Neural cell (in vitro differentiated cells): ENCODE results near the gene CAMKMT. TPM values are rescaled to one million over a fixed set of nuclear protein-coding genes. Genes with fewer than 3 reads are reported as not detected.

ENCODE experiments used
- H2AFZ ChIP-seq: fragments of 200-600, 300-800 bp; sonication (generic), shearing (Covaris generic); 2 replicates; pipeline ENCODE4 v1.6.0; 2014; ENCODE audit warnings: low read depth, mild to moderate bottlenecking, antibody characterized with exemption, low read length, moderate library complexity
- H3F3A ChIP-seq: fragments of 200-600 bp; shearing (Covaris generic); 2 replicates; pipeline ENCODE4 v1.6.1; 2016; ENCODE audit warnings: mild to moderate bottlenecking, moderate library complexity, mixed read lengths, antibody characterized with exemption, low read length; ENCODE audit not compliant: insufficient read depth, poor library complexity, severe bottlenecking
- H3K27ac ChIP-seq: fragments of 200-600, 300-800 bp; sonication (generic), shearing (Covaris generic); 2 replicates; pipeline ENCODE4 v1.5.1; 2014; ENCODE audit warnings: mild to moderate bottlenecking, low read length, moderate library complexity
- H3K27me3 ChIP-seq: fragments of 300-800, 200-600 bp; sonication (generic), shearing (Covaris generic); 2 replicates; pipeline ENCODE4 v1.6.0; 2014; ENCODE audit warnings: mild to moderate bottlenecking, low read depth, low read length, moderate library complexity; ENCODE audit not compliant: insufficient read depth
- H3K36me3 ChIP-seq: fragments of 300-800, 200-600 bp; sonication (generic), shearing (Covaris generic); 2 replicates; pipeline ENCODE4 v1.5.1; 2014; ENCODE audit warnings: mild to moderate bottlenecking, antibody characterized with exemption, low read length, moderate library complexity; ENCODE audit not compliant: insufficient read depth
- H3K4me2 ChIP-seq: fragments of 300-800, 200-600 bp; sonication (generic), shearing (Covaris generic); 2 replicates; pipeline ENCODE4 v1.6.0; 2014; ENCODE audit warnings: mild to moderate bottlenecking, low read length
- H3K4me3 ChIP-seq: fragments of 300-800, 200-600 bp; sonication (generic), shearing (Covaris generic); 2 replicates; pipeline ENCODE4 v1.5.1; 2014; ENCODE audit warnings: mild to moderate bottlenecking, low read length, moderate library complexity
- H3K79me2 ChIP-seq: fragments of 200-600 bp; shearing (Covaris generic); replicated peaks from 2 replicates; pipeline ENCODE4 v1.6.0; 2014; ENCODE audit warnings: mild to moderate bottlenecking, low read length, moderate library complexity; ENCODE audit not compliant: insufficient read depth
- H3K9ac ChIP-seq: fragments of 300-800, 200-600 bp; sonication (generic), shearing (Covaris generic); 2 replicates; pipeline ENCODE4 v1.6.1; 2016; ENCODE audit warnings: mild to moderate bottlenecking, low read length, mixed read lengths
- H3K9me2 ChIP-seq: fragments of 200-600 bp; shearing (Covaris generic); 2 replicates; pipeline ENCODE4 v1.6.1; 2016; ENCODE audit warnings: mild to moderate bottlenecking, low read length, mixed read lengths; ENCODE audit not compliant: insufficient read depth
- H3K9me3 ChIP-seq: fragments of 200-600, 300-800 bp; sonication (generic), shearing (Covaris generic); 2 replicates; pipeline ENCODE4 v1.6.1; 2016; ENCODE audit warnings: mild to moderate bottlenecking, mixed run types, low read length, moderate library complexity, mixed read lengths
- H4K20me1 ChIP-seq: fragments of 200-600 bp; shearing (Covaris generic); 2 replicates; pipeline ENCODE4 v1.6.1; 2016; ENCODE audit warnings: mild to moderate bottlenecking, mixed run types; ENCODE audit not compliant: insufficient read depth
- CTCF ChIP-seq: fragments of 450-650 bp; IDR thresholded peaks from 2 replicates; pipeline ENCODE4 v1.5.1; 2014; ENCODE audit warnings: antibody characterized with exemption, mild to moderate bottlenecking, moderate library complexity; ENCODE audit not compliant: poor library complexity, severe bottlenecking
- EP300 ChIP-seq: fragments of 450-650 bp; conservative IDR thresholded peaks from 2 replicates; pipeline ENCODE4 v1.6.1; 2014; ENCODE audit warnings: antibody characterized with exemption, mild to moderate bottlenecking, moderate library complexity; ENCODE audit not compliant: poor library complexity, severe bottlenecking
- EZH2 ChIP-seq: fragments of 200-600, 300-800 bp; shearing (Covaris generic), sonication (generic); IDR thresholded peaks from 2 replicates; pipeline ENCODE4 v1.6.1; 2014; ENCODE audit warnings: antibody characterized with exemption, low read length, borderline replicate concordance, mild to moderate bottlenecking; ENCODE audit not compliant: insufficient read depth, poor library complexity, severe bottlenecking
- MXI1 ChIP-seq: fragments of 450-650 bp; conservative IDR thresholded peaks from 2 replicates; pipeline ENCODE4 v1.6.1; 2014; ENCODE audit warnings: antibody characterized with exemption, mild to moderate bottlenecking; ENCODE audit not compliant: poor library complexity, severe bottlenecking
- POLR2AphosphoS5 ChIP-seq: IDR thresholded peaks from 2 replicates; pipeline ENCODE4 v1.6.1; 2012
- RAD21 ChIP-seq: fragments of 450-650 bp; conservative IDR thresholded peaks from 2 replicates; pipeline ENCODE4 v1.6.1; 2014; ENCODE audit warnings: antibody characterized with exemption, mild to moderate bottlenecking, moderate library complexity
- REST ChIP-seq: IDR thresholded peaks from 2 replicates; pipeline ENCODE4 v1.6.1; 2012; ENCODE audit warnings: borderline replicate concordance
- SMC3 ChIP-seq: fragments of 450-650 bp; conservative IDR thresholded peaks from 2 replicates; pipeline ENCODE4 v1.6.1; 2014; ENCODE audit warnings: antibody characterized with exemption, mild to moderate bottlenecking, moderate library complexity; ENCODE audit not compliant: poor library complexity
- TAF1 ChIP-seq: IDR thresholded peaks from 2 replicates; pipeline ENCODE4 v1.6.1; 2012; ENCODE audit warnings: low read depth
- polyA plus RNA-seq: library from polyadenylated mRNA; depleted of rRNA; stranded (reverse); fragments of >200 nt; gene quantifications from 2 replicates; pipeline ENCODE4 v1.2.3, GENCODE V29; 2014

Gene CAMKMT
- polyA plus RNA-seq, 1 donor from 2014 or later = 5.1 TPM

- Histone ChIP-seq H3K4me2 (no peak overlapping the region), H3K27me3 (peaks cover 54% of the 10 kb centered on the region)
These were observed 439.6 kb downstream of the CAMKMT start for GRCh38 chr2:44801289-44801840.

More at GRCh38 chr2:44801289-44801840, 439.6 kb downstream of the CAMKMT start:
- H3K4me3 ChIP-seq = peak overlapping the region; percentile 58
- no peak overlapping the region for H3K27ac ChIP-seq
- no peak overlapping the region for H3K9ac ChIP-seq
- H4K20me1 ChIP-seq = no peaks in the 10 kb centered on the region
- H3F3A ChIP-seq = no peaks in the 10 kb centered on the region
- H2AFZ ChIP-seq = no peak overlapping the region
- no peaks in the 10 kb centered on the region for H3K9me3 ChIP-seq
- no peak for TF ChIP-seq POLR2AphosphoS5
- no peak for TF ChIP-seq TAF1
- TF ChIP-seq REST = no peak
- TF ChIP-seq SMC3 = no peak
- TF ChIP-seq RAD21 = no peak
- TF ChIP-seq MXI1 = no peak
- TF ChIP-seq EZH2 = no peak
- no peak for TF ChIP-seq CTCF
- TF ChIP-seq EP300 = no peak
- no peaks in the 10 kb centered on the region for H3K36me3 ChIP-seq
- H3K9me2 ChIP-seq = no peaks in the 10 kb centered on the region
- H3K79me2 ChIP-seq = no peaks in the 10 kb centered on the region
